Esophagus squamous epithelium (tissue), 4 donors: ENCODE results near the gene TAAR9.

Experiments
- POLR2A ChIP-seq, 4 donors: fragments of 450-650 bp; IDR thresholded peaks; one replicate each; pipeline ENCODE4 v1.6.1; 2017; ENCODE audit warnings: antibody characterized with exemption in 4 of 4, mild to moderate bottlenecking in 4 of 4, moderate library complexity in 3 of 4
- TF ChIP-seq, protein P1 (sequence below), 6 experiments: fragments of 450-650 bp in 4 of 6; fragments of 200-600 bp in 2 of 6; sonication (generic) in 2 of 6; IDR thresholded peaks; one replicate each; pipeline ENCODE4 v1.5.1; 2016 to 2019; ENCODE audit warnings: antibody characterized with exemption in 6 of 6, mild to moderate bottlenecking in 4 of 6, moderate library complexity in 4 of 6

- TF ChIP-seq, protein P1, sequence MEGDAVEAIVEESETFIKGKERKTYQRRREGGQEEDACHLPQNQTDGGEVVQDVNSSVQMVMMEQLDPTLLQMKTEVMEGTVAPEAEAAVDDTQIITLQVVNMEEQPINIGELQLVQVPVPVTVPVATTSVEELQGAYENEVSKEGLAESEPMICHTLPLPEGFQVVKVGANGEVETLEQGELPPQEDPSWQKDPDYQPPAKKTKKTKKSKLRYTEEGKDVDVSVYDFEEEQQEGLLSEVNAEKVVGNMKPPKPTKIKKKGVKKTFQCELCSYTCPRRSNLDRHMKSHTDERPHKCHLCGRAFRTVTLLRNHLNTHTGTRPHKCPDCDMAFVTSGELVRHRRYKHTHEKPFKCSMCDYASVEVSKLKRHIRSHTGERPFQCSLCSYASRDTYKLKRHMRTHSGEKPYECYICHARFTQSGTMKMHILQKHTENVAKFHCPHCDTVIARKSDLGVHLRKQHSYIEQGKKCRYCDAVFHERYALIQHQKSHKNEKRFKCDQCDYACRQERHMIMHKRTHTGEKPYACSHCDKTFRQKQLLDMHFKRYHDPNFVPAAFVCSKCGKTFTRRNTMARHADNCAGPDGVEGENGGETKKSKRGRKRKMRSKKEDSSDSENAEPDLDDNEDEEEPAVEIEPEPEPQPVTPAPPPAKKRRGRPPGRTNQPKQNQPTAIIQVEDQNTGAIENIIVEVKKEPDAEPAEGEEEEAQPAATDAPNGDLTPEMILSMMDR (IDR thresholded peaks at IDR 0.05), result no peak
- TF ChIP-seq POLR2A (IDR thresholded peaks at IDR 0.05), result no peak
Measured at GRCh38 chr6:132568611-132569010, 30.5 kb downstream of the TAAR9 start.
